ENCODE data around the gene COL20A1. TPM values are rescaled to one million over a fixed set of nuclear protein-coding genes. Genes with fewer than 3 reads are reported as not detected.

Gene COL20A1
- total and polyA plus RNA-seq, 2 of the 13 experiments (the other 11 are each of a cell fraction or from before 2014, with no cell fraction given) = not detected

GRCh38 chr20:63328026-63328700 is 35.2 kb downstream of the COL20A1 start:
- FAIRE-seq = no peak
- intact Hi-C loops (cut with micrococcal nuclease; ENCODE audit: unreplicated experiment) (no loop called here), in situ Hi-C loops (cut with HindIII; ENCODE audit: extremely low pct_ligation_motif_present, low pct_unique_long_range_greater_than_20kb) (no loop called here)
- Histone ChIP-seq H3K4me3 (replicated peaks in 1 of 3; ENCODE audit: insufficient read depth in 1 of 3, low read depth in 2 of 3, low read length in 3 of 3) (no peak overlapping the region), H3K27me3 (ENCODE audit: control insufficient read depth in 1 of 2, insufficient read depth in 2 of 2, low read length in 2 of 2) (peaks cover 4 to 17% of the 10 kb centered on the region in 2 experiments), H3K4me2 (ENCODE audit: low read depth, low read length) (no peak overlapping the region), H3K36me3 (replicated peaks in 1 of 2; ENCODE audit: control insufficient read depth in 1 of 2, insufficient read depth in 2 of 2, low read length in 2 of 2) (no peaks in the 10 kb centered on the region), H2AFZ (ENCODE audit: low read length) (no peak overlapping the region), H3K9ac (ENCODE audit: insufficient read depth, low read depth, low read length) (no peak overlapping the region), H3K9me3 (ENCODE audit: low read length) (no peaks in the 10 kb centered on the region), H3K79me2 (ENCODE audit: insufficient read depth, low read length) (no peaks in the 10 kb centered on the region), H3K27ac (ENCODE audit: extremely low read length, insufficient read depth, low read length) (no peak overlapping the region), H4K20me1 (ENCODE audit: insufficient read depth, low read length) (no peaks in the 10 kb centered on the region; the same call in 1 of the 2 replicates), H3K4me1 (ENCODE audit: insufficient read depth, low read length) (no peaks in the 10 kb centered on the region)
- TF ChIP-seq CAMTA2 (CRISPR knock-in tag; IDR thresholded peaks at IDR 0.05; ENCODE audit: borderline replicate concordance) (no peak), ZXDC (CRISPR knock-in tag; IDR thresholded peaks at IDR 0.05) (no peak), ZNF761 (CRISPR knock-in tag; conservative IDR thresholded peaks at IDR 0.05) (no peak), GABPB1 (CRISPR knock-in tag; IDR thresholded peaks at IDR 0.05) (peak; percentile 10; the same call in 1 of the 2 replicates), ZNF768 (CRISPR knock-in tag; IDR thresholded peaks at IDR 0.05) (0 out of 2 replicates have a peak, but pooled peaks have one; percentile 10), ZNF7 (CRISPR knock-in tag; IDR thresholded peaks at IDR 0.05) (no peak)
- no TSS peak for BruUV-seq (replicated peaks)
- WGBS (ENCODE audit: low lambda C conversion rate) = 30% methylated on average over 19 of the region's 20 CpGs
- ATAC-seq = no peak
- no peak for DNase-seq (ENCODE audit: low spot score)
- ChIA-PET POLR2A (no interaction called here), CTCF (ENCODE audit: low intra/inter-chr PET ratio, low total read pairs) (no interaction called here)
